Peyer's patch (tissue), 4 donors: Measurements from ENCODE around the gene GIMAP5. TPM values are rescaled to one million over a fixed set of nuclear protein-coding genes. Genes with fewer than 3 reads are reported as not detected.

Source experiments
- DNase-seq, 3 donors: peaks; one replicate each; pipeline ENCODE4 v3.0.0-alpha.2; 2017 to 2019
- H3K27ac ChIP-seq, 4 donors: fragments of 200-600 bp; sonication (generic); one replicate each; pipeline ENCODE4 v1.5.1; 2016 to 2019
- H3K27me3 ChIP-seq, 2 donors: fragments of 200-600 bp; sonication (generic); one replicate each; pipeline ENCODE4 v1.5.1; 2019
- H3K36me3 ChIP-seq, 3 donors: fragments of 200-600 bp; sonication (generic); one replicate each; pipeline ENCODE4 v1.5.1; 2016 to 2019
- H3K4me1 ChIP-seq, 4 donors: fragments of 200-600 bp; sonication (generic); one replicate each; pipeline ENCODE4 v1.5.1; 2016 to 2019
- H3K4me3 ChIP-seq, 4 donors: fragments of 200-600 bp; sonication (generic); 1 replicate in 3 of 4; 2 replicates in 1 of 4; pipeline ENCODE4 v1.5.1; 2016 to 2019; ENCODE audit warnings: mild to moderate bottlenecking in 1 of 4
- H3K9me3 ChIP-seq, 4 donors: fragments of 200-600 bp; sonication (generic); one replicate each; pipeline ENCODE4 v1.5.1; 2016 to 2019; ENCODE audit warnings: mild to moderate bottlenecking in 1 of 4
- POLR2A ChIP-seq, 2 donors: fragments of 450-650 bp; IDR thresholded peaks; one replicate each; pipeline ENCODE4 v1.5.1; 2017; ENCODE audit warnings: antibody characterized with exemption in 2 of 2, mild to moderate bottlenecking in 2 of 2, moderate library complexity in 2 of 2
- total RNA-seq, 4 donors: library from RNA; depleted of rRNA; stranded (reverse); fragments of >200 nt; gene quantifications; one replicate each; pipeline ENCODE4 v1.1.0, GENCODE V29; 2016
- TF ChIP-seq, protein P1 (sequence below), 6 experiments: fragments of 450-650 bp in 4 of 6; fragments of 200-600 bp in 2 of 6; sonication (generic) in 1 of 6; IDR thresholded peaks; one replicate each; pipeline ENCODE4 v1.5.1; 2017 to 2019; ENCODE audit warnings: antibody characterized with exemption in 6 of 6, mild to moderate bottlenecking in 3 of 6, moderate library complexity in 1 of 6

Gene GIMAP5
- total RNA-seq, 4 donors from 2014 or later: 11.9 to 47.0 (median 24.4) TPM

DNA sequence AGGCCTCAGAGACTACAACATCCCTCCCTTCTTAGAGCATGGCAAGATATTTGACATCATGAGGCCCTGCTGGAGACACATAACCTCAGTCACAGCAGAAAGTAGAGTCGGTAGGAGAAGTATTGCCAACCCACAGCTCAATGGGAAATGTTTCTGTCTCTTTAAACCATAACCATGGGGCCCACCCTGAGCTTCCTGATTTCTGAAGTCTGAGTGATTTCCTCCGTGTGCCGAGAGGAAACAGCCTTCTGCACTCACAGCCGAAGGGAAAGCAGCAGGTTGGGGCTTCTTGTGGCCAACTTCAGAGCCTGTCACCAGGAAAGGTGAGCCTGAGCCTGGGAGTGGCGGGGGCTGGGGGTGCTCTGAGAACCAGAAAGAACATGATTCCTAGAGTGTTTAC is 20.9 kb upstream of the GIMAP5 start, which contains the start of gene GIMAP1:
Gene GIMAP1 (plus strand): TSS at position 246 of the 400 bp plus-strand sequence. CDS start 2,435 bp downstream, outside the sequence.
- Histone ChIP-seq H3K36me3 (peaks cover 0 to 14% (median 0%) of the 10 kb centered on the region in 3 donors), H3K4me1 (no peaks in the 10 kb centered on the region), H3K27ac (peak within 1 kb of the TSS; percentile 52 to 80 (median 72)), H3K27me3 (no peaks in the 10 kb centered on the region), H3K9me3 (no peaks in the 10 kb centered on the region), H3K4me3 (peak within 1 kb of the TSS; percentile 37 to 51 (median 46))
- DNase-seq: peak in 2 of 3 donors; percentile 63 to 81
- TF ChIP-seq POLR2A (IDR thresholded peaks at IDR 0.05): peak in 1 of 2 donors; percentile 40
- TF ChIP-seq, protein P1, sequence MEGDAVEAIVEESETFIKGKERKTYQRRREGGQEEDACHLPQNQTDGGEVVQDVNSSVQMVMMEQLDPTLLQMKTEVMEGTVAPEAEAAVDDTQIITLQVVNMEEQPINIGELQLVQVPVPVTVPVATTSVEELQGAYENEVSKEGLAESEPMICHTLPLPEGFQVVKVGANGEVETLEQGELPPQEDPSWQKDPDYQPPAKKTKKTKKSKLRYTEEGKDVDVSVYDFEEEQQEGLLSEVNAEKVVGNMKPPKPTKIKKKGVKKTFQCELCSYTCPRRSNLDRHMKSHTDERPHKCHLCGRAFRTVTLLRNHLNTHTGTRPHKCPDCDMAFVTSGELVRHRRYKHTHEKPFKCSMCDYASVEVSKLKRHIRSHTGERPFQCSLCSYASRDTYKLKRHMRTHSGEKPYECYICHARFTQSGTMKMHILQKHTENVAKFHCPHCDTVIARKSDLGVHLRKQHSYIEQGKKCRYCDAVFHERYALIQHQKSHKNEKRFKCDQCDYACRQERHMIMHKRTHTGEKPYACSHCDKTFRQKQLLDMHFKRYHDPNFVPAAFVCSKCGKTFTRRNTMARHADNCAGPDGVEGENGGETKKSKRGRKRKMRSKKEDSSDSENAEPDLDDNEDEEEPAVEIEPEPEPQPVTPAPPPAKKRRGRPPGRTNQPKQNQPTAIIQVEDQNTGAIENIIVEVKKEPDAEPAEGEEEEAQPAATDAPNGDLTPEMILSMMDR (IDR thresholded peaks at IDR 0.05): no peak

DNA sequence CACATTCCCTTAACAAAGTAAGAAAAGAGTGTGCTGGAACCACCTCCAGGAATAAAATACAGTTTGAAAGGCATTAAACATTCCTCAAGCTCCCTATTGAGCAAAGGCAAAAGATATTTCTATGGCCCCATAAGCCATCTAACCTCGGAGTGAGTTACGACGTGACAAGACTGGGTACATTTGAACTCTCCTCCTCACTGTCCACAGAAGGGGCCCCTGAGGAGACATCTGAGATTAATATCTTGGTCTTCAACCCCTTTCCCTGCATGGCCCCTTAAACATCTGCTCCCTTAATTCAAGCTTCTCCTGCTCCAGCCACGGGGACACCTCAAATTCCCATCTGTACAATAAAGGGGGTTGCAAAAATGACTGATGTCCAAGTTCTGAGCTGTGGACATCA is 20.3 kb upstream of the GIMAP5 start:
- H3K4me3 ChIP-seq: peak overlapping the region; percentile 37 to 51 (median 46)
- TF ChIP-seq, protein P1 (IDR thresholded peaks at IDR 0.05): no peak
- TF ChIP-seq POLR2A (IDR thresholded peaks at IDR 0.05): no peak
- DNase-seq: no peak
- peak overlapping the region; percentile 52 to 80 (median 72) for H3K27ac ChIP-seq
- no peaks in the 10 kb centered on the region for H3K9me3 ChIP-seq
- no peaks in the 10 kb centered on the region for H3K4me1 ChIP-seq
- peaks cover 0 to 14% (median 0%) of the 10 kb centered on the region in 3 donors for H3K36me3 ChIP-seq
- no peaks in the 10 kb centered on the region for H3K27me3 ChIP-seq

DNA sequence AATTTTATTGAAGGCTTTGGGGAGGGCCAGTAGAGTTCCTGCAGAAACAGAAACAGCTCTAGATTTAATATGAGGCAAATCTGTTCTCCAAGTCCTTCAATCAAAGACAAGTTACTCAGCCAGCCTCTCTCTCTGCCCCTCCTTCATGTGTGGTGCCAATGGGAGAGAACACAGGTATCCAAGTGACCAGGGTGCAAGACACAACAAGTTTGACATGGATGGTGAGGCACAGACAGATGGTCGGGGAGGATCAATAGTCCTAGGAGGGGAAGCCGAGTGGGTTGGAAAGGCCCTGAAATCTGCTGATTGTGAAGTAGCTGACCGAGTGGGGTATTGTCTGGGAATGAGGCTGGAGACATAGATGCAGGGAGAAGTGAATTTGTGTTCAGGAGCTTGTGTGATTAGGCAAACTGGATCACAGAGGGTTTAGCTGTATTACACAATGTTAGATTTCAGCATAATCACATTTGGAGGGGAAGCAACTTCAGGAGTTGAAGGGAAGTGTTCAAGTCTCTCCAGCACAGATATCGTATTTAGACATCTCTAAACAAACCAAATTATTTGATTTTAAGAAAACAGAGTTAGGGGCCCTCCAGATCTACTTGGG is 19.3 kb upstream of the GIMAP5 start:
- Histone ChIP-seq H3K27ac (peak overlapping the region; percentile 52 to 80 (median 72)), H3K9me3 (no peaks in the 10 kb centered on the region), H3K4me1 (no peaks in the 10 kb centered on the region), H3K27me3 (no peaks in the 10 kb centered on the region), H3K4me3 (peak overlapping the region; percentile 37 to 51 (median 46)), H3K36me3 (peaks cover 0 to 14% (median 0%) of the 10 kb centered on the region in 3 donors)
- DNase-seq: no peak
- TF ChIP-seq, protein P1 (IDR thresholded peaks at IDR 0.05): no peak
- TF ChIP-seq POLR2A (IDR thresholded peaks at IDR 0.05): no peak

DNA sequence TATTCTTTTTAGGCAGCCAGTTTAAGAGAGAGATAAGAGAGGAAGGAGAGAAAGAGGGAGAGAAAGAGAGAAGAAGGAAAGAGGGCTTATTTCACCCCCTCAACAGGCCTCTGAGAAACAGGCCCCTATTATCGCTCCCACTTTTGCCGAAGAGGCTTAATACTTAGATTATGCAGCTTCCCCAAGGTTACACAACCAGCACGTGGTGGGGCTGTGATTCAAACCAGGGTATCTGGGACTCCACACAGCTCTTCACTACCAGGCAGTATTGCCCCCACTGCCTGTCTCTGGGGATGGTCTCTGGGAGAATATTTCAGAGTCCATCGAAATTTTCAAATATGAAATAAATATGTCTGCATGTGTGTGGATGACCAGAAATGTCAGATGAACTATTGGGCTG is 17.8 kb upstream of the GIMAP5 start:
- H3K4me1 ChIP-seq: no peaks in the 10 kb centered on the region
- no peak overlapping the region for H3K27ac ChIP-seq
- DNase-seq: no peak
- no peak overlapping the region for H3K4me3 ChIP-seq
- TF ChIP-seq, protein P1 (IDR thresholded peaks at IDR 0.05): no peak
- TF ChIP-seq POLR2A (IDR thresholded peaks at IDR 0.05): no peak
- peaks cover 0 to 14% (median 0%) of the 10 kb centered on the region in 3 donors for H3K36me3 ChIP-seq
- H3K9me3 ChIP-seq: no peaks in the 10 kb centered on the region
- H3K27me3 ChIP-seq: no peaks in the 10 kb centered on the region

DNA sequence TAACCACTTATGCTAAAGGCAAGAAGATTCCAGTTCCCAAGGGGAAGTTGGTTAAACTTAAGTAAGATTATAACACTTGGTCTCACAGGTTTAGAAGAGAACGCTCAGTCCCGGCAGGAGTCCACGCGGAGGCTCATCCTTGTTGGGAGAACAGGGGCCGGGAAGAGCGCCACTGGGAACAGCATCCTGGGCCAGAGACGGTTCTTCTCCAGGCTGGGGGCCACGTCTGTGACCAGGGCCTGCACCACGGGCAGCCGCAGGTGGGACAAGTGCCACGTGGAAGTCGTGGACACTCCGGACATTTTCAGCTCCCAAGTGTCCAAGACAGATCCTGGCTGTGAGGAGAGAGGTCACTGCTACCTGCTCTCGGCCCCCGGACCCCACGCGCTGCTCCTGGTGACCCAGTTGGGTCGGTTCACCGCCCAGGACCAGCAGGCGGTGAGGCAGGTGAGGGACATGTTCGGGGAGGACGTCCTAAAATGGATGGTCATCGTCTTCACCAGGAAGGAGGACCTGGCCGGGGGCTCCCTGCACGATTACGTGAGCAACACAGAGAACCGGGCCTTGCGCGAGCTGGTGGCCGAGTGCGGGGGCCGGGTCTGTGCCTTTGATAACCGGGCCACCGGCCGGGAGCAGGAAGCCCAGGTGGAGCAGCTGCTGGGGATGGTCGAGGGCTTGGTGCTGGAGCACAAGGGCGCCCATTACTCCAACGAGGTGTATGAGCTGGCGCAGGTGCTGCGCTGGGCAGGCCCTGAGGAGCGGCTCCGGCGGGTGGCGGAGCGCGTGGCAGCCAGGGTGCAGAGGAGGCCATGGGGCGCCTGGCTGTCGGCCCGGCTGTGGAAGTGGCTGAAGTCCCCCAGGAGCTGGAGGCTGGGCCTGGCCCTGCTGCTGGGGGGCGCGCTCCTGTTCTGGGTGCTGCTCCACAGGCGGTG is 17.0 kb upstream of the GIMAP5 start:
- no peak for TF ChIP-seq POLR2A (IDR thresholded peaks at IDR 0.05)
- TF ChIP-seq, protein P1 (IDR thresholded peaks at IDR 0.05): no peak
- H3K27ac ChIP-seq: no peak overlapping the region
- DNase-seq: no peak
- H3K27me3 ChIP-seq: no peaks in the 10 kb centered on the region
- no peaks in the 10 kb centered on the region for H3K4me1 ChIP-seq
- peaks cover 0 to 14% (median 0%) of the 10 kb centered on the region in 3 donors for H3K36me3 ChIP-seq
- H3K4me3 ChIP-seq: no peak overlapping the region
- H3K9me3 ChIP-seq: no peaks in the 10 kb centered on the region
